Endothelial cell of umbilical vein (primary cell): ENCODE results near the gene TM4SF20. TPM values are rescaled to one million over a fixed set of nuclear protein-coding genes. Genes with fewer than 3 reads are reported as not detected.

ENCODE experiments used
- BruUV-seq: library from RNA; stranded (reverse); fragments of 400-500 nt; replicated peaks from 2 replicates; lab custom pipeline; 2021; lab: Mats Ljungman, UMichigan
- CTCF ChIA-PET: fragments of 300-600, 350-600 bp; sonication (Branson Sonifier 250); formaldehyde crosslinking; loops from one replicate; lab custom pipeline; 2021; ENCODE audit warnings: antibody characterized with exemption, inconsistent platforms; lab: Charles Lee
- POLR2A ChIA-PET: fragments of 300-600, 350-600 bp; sonication (Branson Sonifier 250); formaldehyde crosslinking; loops from one replicate; lab custom pipeline; 2021; ENCODE audit warnings: antibody characterized with exemption, inconsistent platforms; lab: Charles Lee
- DNase-seq: peaks from one replicate; pipeline ENCODE4 v3.0.0-alpha.2; 2011; ENCODE audit warnings: low read depth, low spot score
- FAIRE-seq: peaks from 2 replicates; lab custom pipeline; 2011; peaks lifted over from hg19 to GRCh38; lab: Jason Lieb, UNC
- H2AFZ ChIP-seq: 2 replicates; pipeline ENCODE4 v1.6.0; 2012; ENCODE audit warnings: low read depth, low read length, control low read depth, inconsistent platforms
- H3K27ac ChIP-seq: 2 replicates; pipeline ENCODE4 v1.5.1; 2011; ENCODE audit warnings: low read depth, mild to moderate bottlenecking, control low read depth, low read length, moderate library complexity; ENCODE audit not compliant: insufficient read depth
- H3K27me3 ChIP-seq, 2 experiments: 2 replicates each; pipeline versions ENCODE4 v1.6.0 to v1.6.1; 2011; ENCODE audit warnings: low read length in 2 of 2, mixed read lengths in 1 of 2; ENCODE audit not compliant: control insufficient read depth in 2 of 2, insufficient read depth in 2 of 2
- H3K36me3 ChIP-seq, 2 experiments: 2 replicates in 1 of 2; 3 replicates in 1 of 2; pipeline ENCODE4 v1.5.1; 2011; ENCODE audit warnings: low read length in 2 of 2, mild to moderate bottlenecking in 1 of 2, moderate library complexity in 1 of 2; ENCODE audit not compliant: control insufficient read depth in 2 of 2, insufficient read depth in 2 of 2; ENCODE audit errors: extremely low read depth in 1 of 2
- H3K4me1 ChIP-seq: 3 replicates; pipeline ENCODE4 v1.5.1; 2011; ENCODE audit warnings: mild to moderate bottlenecking, low read length; ENCODE audit not compliant: control insufficient read depth, insufficient read depth; ENCODE audit errors: extremely low read depth
- H3K4me2 ChIP-seq: 2 replicates; pipeline ENCODE4 v1.6.1; 2011; ENCODE audit warnings: low read length, control low read depth, mixed read lengths; ENCODE audit not compliant: insufficient read depth
- H3K4me3 ChIP-seq, 3 experiments: fragments of 200-600 bp in 1 of 3; sonication (generic), shearing (Covaris generic) in 1 of 3; replicated peaks in 1 of 3; 2 replicates each; pipeline ENCODE4 v1.5.1; 2011 to 2016; ENCODE audit warnings: control low read depth in 3 of 3, low read length in 3 of 3, mild to moderate bottlenecking in 2 of 3, inconsistent platforms in 1 of 3, low read depth in 1 of 3, moderate library complexity in 1 of 3; ENCODE audit not compliant: insufficient read depth in 1 of 3
- H3K79me2 ChIP-seq: 2 replicates; pipeline ENCODE4 v1.6.0; 2012; ENCODE audit warnings: low read length, inconsistent platforms; ENCODE audit not compliant: control insufficient read depth, insufficient read depth
- H3K9ac ChIP-seq: replicated peaks from 2 replicates; pipeline ENCODE3; 2011; ENCODE audit warnings: low read length, control low read depth; ENCODE audit not compliant: insufficient read depth; ENCODE audit errors: extremely low read depth
- H3K9me1 ChIP-seq: replicated peaks from 3 replicates; pipeline ENCODE4 v1.6.0; 2011; ENCODE audit warnings: mild to moderate bottlenecking, low read length; ENCODE audit not compliant: control insufficient read depth, insufficient read depth; ENCODE audit errors: extremely low read depth
- H3K9me3 ChIP-seq: replicated peaks from 2 replicates; pipeline ENCODE4 v1.5.1; 2012; ENCODE audit warnings: low read length, inconsistent platforms; ENCODE audit not compliant: control insufficient read depth, insufficient read depth
- H4K20me1 ChIP-seq: replicated peaks from 2 replicates; pipeline ENCODE3; 2011; ENCODE audit warnings: mild to moderate bottlenecking, low read length; ENCODE audit not compliant: control insufficient read depth, insufficient read depth; ENCODE audit errors: extremely low read depth
- EZH2 ChIP-seq: IDR thresholded peaks from 2 replicates; pipeline ENCODE4 v1.6.1; 2012; ENCODE audit warnings: borderline replicate concordance, low read depth, mild to moderate bottlenecking, moderate library complexity, low read length, inconsistent platforms; ENCODE audit not compliant: severe bottlenecking
- FOS ChIP-seq: IDR thresholded peaks from 2 replicates; pipeline ENCODE4 v1.6.1; 2011; ENCODE audit warnings: mild to moderate bottlenecking, low read length, moderate library complexity, borderline replicate concordance; ENCODE audit not compliant: insufficient read depth
- GATA2 ChIP-seq: IDR thresholded peaks from 2 replicates; pipeline ENCODE4 v1.7.0; 2011; ENCODE audit warnings: low read depth, mild to moderate bottlenecking, moderate library complexity, mixed read lengths, low read length; ENCODE audit not compliant: insufficient read length, insufficient read depth
- JUN ChIP-seq: IDR thresholded peaks from 2 replicates; pipeline ENCODE4 v1.6.1; 2011; ENCODE audit warnings: borderline replicate concordance, low read depth; ENCODE audit not compliant: insufficient read length, insufficient read depth
- MAX ChIP-seq: IDR thresholded peaks from 2 replicates; pipeline ENCODE4 v1.6.1; 2011; ENCODE audit not compliant: insufficient read depth, insufficient read length
- MYC ChIP-seq: IDR thresholded peaks from one replicate; pipeline ENCODE4 v1.6.1; 2011; ENCODE audit warnings: mild to moderate bottlenecking, low read depth, low read length
- POLR2A ChIP-seq: IDR thresholded peaks from 2 replicates; pipeline ENCODE4 v1.6.1; 2012; ENCODE audit warnings: low read depth, mild to moderate bottlenecking, control low read depth, low read length
- POLR2AphosphoS5 ChIP-seq: IDR thresholded peaks from 2 replicates; pipeline ENCODE4 v1.6.1; 2012; ENCODE audit warnings: low read depth, mild to moderate bottlenecking, control low read depth, low read length, moderate library complexity; ENCODE audit not compliant: insufficient read depth
- dilution Hi-C: fragments of 300-500 bp; cut with MboI; formaldehyde crosslinking; loops from one replicate; pipeline ENCODE4 v1.15.0; 2019; ENCODE audit warnings: low sequenced_read_pairs; ENCODE audit not compliant: extremely low pct_ligation_motif_present
- intact Hi-C: fragments of 100-400 bp; cut with micrococcal nuclease; formaldehyde crosslinking; loops from one replicate; pipeline ENCODE4 v1.10.0; 2022
- polyA plus RNA-seq, 4 experiments: library from polyadenylated mRNA; depleted of rRNA in 3 of 4; stranded (reverse) in 3 of 4; unstranded in 1 of 4; fragments of >200 nt; gene quantifications; 2 replicates each; pipeline versions ENCODE4 v1.2.1 to v1.2.3, GENCODE V29; 2011 to 2012; ENCODE audit warnings: missing spikeins in 1 of 4
- total RNA-seq: library from RNA; stranded (reverse); gene quantifications from 2 replicates; pipeline ENCODE4 v1.2.3, GENCODE V29; 2021
- TF ChIP-seq, protein P1 (sequence below), 2 donors: IDR thresholded peaks; 1 replicate in 1 of 2; 2 replicates in 1 of 2; pipeline ENCODE4 v1.5.1; 2011; ENCODE audit warnings: low read length in 2 of 2, mild to moderate bottlenecking in 2 of 2, moderate library complexity in 2 of 2, control low read depth in 1 of 2, inconsistent platforms in 1 of 2, low read depth in 1 of 2; ENCODE audit not compliant: insufficient read depth in 1 of 2; ENCODE audit errors: extremely low read depth in 1 of 2

The TM4SF20 gene
- total and polyA plus RNA-seq, 2 donors (not counting 3 experiments of a cell fraction or from before 2014, with no cell fraction given) = not detected

DNA sequence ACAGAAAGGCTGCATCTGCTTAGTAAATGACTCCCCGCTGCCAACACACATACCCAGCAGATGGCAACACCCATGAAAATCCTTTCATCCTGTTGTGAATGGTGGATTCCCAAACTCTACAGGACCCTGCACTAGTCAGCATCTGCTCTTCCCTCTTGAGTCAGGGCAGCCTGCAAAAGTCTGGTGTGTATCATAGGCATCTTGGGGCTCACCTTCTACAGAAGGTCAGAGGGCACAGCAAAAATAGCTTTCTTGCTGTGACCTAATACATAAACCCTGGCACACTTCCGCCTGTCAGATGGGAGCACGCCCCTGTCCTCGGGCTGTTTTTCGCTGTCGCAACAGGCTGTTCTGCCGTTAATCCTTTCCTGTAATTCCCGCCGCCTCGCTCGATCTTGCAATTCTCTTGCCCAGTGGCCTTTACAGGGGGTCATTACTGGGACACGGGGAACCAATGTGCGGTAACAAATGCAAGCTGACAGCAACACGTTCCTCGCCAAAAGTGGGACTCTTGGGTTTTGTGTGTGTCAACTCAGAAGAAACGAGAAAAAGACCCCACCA is 28.6 kb upstream of the TM4SF20 start:
- intact Hi-C loops = loop anchor here (2.0 to 5.0 kb wide), 3 partner anchors 143 to 275 kb away; no protein-coding TSS in a partner anchor
- H3K36me3 ChIP-seq = no peaks in the 10 kb centered on the region
- no peak for DNase-seq
- H3K27me3 ChIP-seq = no peaks in the 10 kb centered on the region
- TF ChIP-seq, protein P1, sequence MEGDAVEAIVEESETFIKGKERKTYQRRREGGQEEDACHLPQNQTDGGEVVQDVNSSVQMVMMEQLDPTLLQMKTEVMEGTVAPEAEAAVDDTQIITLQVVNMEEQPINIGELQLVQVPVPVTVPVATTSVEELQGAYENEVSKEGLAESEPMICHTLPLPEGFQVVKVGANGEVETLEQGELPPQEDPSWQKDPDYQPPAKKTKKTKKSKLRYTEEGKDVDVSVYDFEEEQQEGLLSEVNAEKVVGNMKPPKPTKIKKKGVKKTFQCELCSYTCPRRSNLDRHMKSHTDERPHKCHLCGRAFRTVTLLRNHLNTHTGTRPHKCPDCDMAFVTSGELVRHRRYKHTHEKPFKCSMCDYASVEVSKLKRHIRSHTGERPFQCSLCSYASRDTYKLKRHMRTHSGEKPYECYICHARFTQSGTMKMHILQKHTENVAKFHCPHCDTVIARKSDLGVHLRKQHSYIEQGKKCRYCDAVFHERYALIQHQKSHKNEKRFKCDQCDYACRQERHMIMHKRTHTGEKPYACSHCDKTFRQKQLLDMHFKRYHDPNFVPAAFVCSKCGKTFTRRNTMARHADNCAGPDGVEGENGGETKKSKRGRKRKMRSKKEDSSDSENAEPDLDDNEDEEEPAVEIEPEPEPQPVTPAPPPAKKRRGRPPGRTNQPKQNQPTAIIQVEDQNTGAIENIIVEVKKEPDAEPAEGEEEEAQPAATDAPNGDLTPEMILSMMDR (IDR thresholded peaks at IDR 0.05; ENCODE audit: extremely low read depth in 1 of 2, insufficient read depth in 1 of 2, low read depth in 1 of 2, low read length in 2 of 2) = no peak
- TF ChIP-seq POLR2AphosphoS5 = no peak
- TF ChIP-seq EZH2 = no peak
- no peak for TF ChIP-seq MYC
- TF ChIP-seq MAX = no peak
- TF ChIP-seq JUN = no peak
- no peak for TF ChIP-seq POLR2A
- no peak for TF ChIP-seq GATA2
- TF ChIP-seq FOS = no peak
- FAIRE-seq = no peak
- no TSS peak for BruUV-seq
- no peak overlapping the region for H3K4me2 ChIP-seq
- H3K4me1 ChIP-seq = peaks cover 8% of the 10 kb centered on the region
- POLR2A ChIA-PET = no interaction called here
- H3K4me3 ChIP-seq = no peak overlapping the region
- CTCF ChIA-PET = interaction anchor here (1.4 to 3.8 kb wide), 3 partner anchors 8 to 358 kb away, joined by 6 to 139 read pairs (median 28); no protein-coding TSS in a partner anchor
- H3K9me3 ChIP-seq = no peaks in the 10 kb centered on the region
- no peaks in the 10 kb centered on the region for H3K79me2 ChIP-seq
- dilution Hi-C loops = no loop called here
- H4K20me1 ChIP-seq = no peaks in the 10 kb centered on the region
- H3K27ac ChIP-seq = no peak overlapping the region
- H3K9me1 ChIP-seq = no peaks in the 10 kb centered on the region
- no peak overlapping the region for H3K9ac ChIP-seq
- no peak overlapping the region for H2AFZ ChIP-seq
